Measurements from ENCODE around the gene OR51B6.

OR51B6 gene

GRCh38 chr11:5368502-5369043 is 17.3 kb downstream of the OR51B6 start:
- H3K27ac ChIP-seq (replicated peaks; ENCODE audit: low read length), result no peak overlapping the region
- no peaks in the 10 kb centered on the region for H3K9me3 ChIP-seq (replicated peaks in 1 of 2; ENCODE audit: control insufficient read depth in 2 of 2, insufficient read depth in 1 of 2, low read depth in 1 of 2, low read length in 2 of 2)
- no peak overlapping the region for H3K4ac ChIP-seq (ENCODE audit: low read length)
- no peak overlapping the region for H3K4me2 ChIP-seq (ENCODE audit: insufficient read depth, low read length, poor library complexity, severe bottlenecking)
- H4K91ac ChIP-seq (ENCODE audit: low read depth, low read length, poor library complexity), result no peak overlapping the region
- H3K18ac ChIP-seq (ENCODE audit: low read length), result no peak overlapping the region
- no peaks in the 10 kb centered on the region for H3K79me1 ChIP-seq (ENCODE audit: low read depth, low read length)
- H3K14ac ChIP-seq (ENCODE audit: low read length), result no peak overlapping the region
- H4K8ac ChIP-seq (ENCODE audit: low read depth, low read length), result no peak overlapping the region
- H3K36me3 ChIP-seq (replicated peaks in 1 of 2; ENCODE audit: control insufficient read depth in 2 of 2, insufficient read depth in 2 of 2, low read length in 2 of 2), result no peaks in the 10 kb centered on the region
- no peak overlapping the region for H2BK15ac ChIP-seq (ENCODE audit: low read length)
- no peak overlapping the region for H3K4me3 ChIP-seq (ENCODE audit: low read length in 2 of 2)
- no peak for DNase-seq (ENCODE audit: low spot score)
- WGBS, 2 donors (ENCODE audit: extremely low coverage in 2 of 2, insufficient read length in 2 of 2, insufficient replicate concordance in 1 of 2), result no CpG with 5 or more reads among the region's 3 CpGs
- H2AK5ac ChIP-seq (ENCODE audit: low read depth, low read length), result no peak overlapping the region
- no peak overlapping the region for H3K9ac ChIP-seq (ENCODE audit: low read depth, low read length, poor library complexity)
- no peaks in the 10 kb centered on the region for H3K4me1 ChIP-seq (ENCODE audit: control insufficient read depth in 2 of 2, insufficient read depth in 1 of 2, low read depth in 1 of 2, low read length in 2 of 2)
- no peak overlapping the region for H2BK5ac ChIP-seq (ENCODE audit: low read length)
- H2AFZ ChIP-seq (ENCODE audit: low read length), result no peak overlapping the region
- H2BK12ac ChIP-seq (ENCODE audit: low read length), result no peak overlapping the region
- no peak overlapping the region for H2BK120ac ChIP-seq (ENCODE audit: low read depth, low read length)
- no peak overlapping the region for H3K23ac ChIP-seq (ENCODE audit: low read depth, low read length, poor library complexity)
- H3K27me3 ChIP-seq (ENCODE audit: control insufficient read depth in 3 of 3, insufficient read depth in 3 of 3, low read depth in 1 of 3, low read length in 3 of 3), result no peaks in the 10 kb centered on the region

GRCh38 chr11:5369789-5370188 is 18.5 kb downstream of the OR51B6 start:
- Histone ChIP-seq H4K8ac (ENCODE audit: low read depth, low read length) (no peak overlapping the region), H3K4me3 (ENCODE audit: low read length in 2 of 2) (no peak overlapping the region), H3K4ac (ENCODE audit: low read length) (no peak overlapping the region), H3K27me3 (ENCODE audit: control insufficient read depth in 3 of 3, insufficient read depth in 3 of 3, low read depth in 1 of 3, low read length in 3 of 3) (no peaks in the 10 kb centered on the region), H3K9me3 (replicated peaks in 1 of 2; ENCODE audit: control insufficient read depth in 2 of 2, insufficient read depth in 1 of 2, low read depth in 1 of 2, low read length in 2 of 2) (no peaks in the 10 kb centered on the region), H2BK12ac (ENCODE audit: low read length) (no peak overlapping the region), H2BK5ac (ENCODE audit: low read length) (no peak overlapping the region), H3K14ac (ENCODE audit: low read length) (no peak overlapping the region), H3K23ac (ENCODE audit: low read depth, low read length, poor library complexity) (no peak overlapping the region), H4K91ac (ENCODE audit: low read depth, low read length, poor library complexity) (no peak overlapping the region), H3K36me3 (replicated peaks in 1 of 2; ENCODE audit: control insufficient read depth in 2 of 2, insufficient read depth in 2 of 2, low read length in 2 of 2) (no peaks in the 10 kb centered on the region), H3K18ac (ENCODE audit: low read length) (no peak overlapping the region), H2AK5ac (ENCODE audit: low read depth, low read length) (no peak overlapping the region), H3K4me2 (ENCODE audit: insufficient read depth, low read length, poor library complexity, severe bottlenecking) (no peak overlapping the region), H2BK15ac (ENCODE audit: low read length) (no peak overlapping the region), H3K4me1 (ENCODE audit: control insufficient read depth in 2 of 2, insufficient read depth in 1 of 2, low read depth in 1 of 2, low read length in 2 of 2) (no peaks in the 10 kb centered on the region), H2BK120ac (ENCODE audit: low read depth, low read length) (no peak overlapping the region), H3K27ac (replicated peaks; ENCODE audit: low read length) (no peak overlapping the region), H3K79me1 (ENCODE audit: low read depth, low read length) (no peaks in the 10 kb centered on the region), H3K9ac (ENCODE audit: low read depth, low read length, poor library complexity) (no peak overlapping the region), H2AFZ (ENCODE audit: low read length) (no peak overlapping the region)
- DNase-seq (ENCODE audit: low spot score), result no peak

GRCh38 chr11:5380740-5381342 is 29.5 kb downstream of the OR51B6 start:
- no peak overlapping the region for H2BK12ac ChIP-seq (ENCODE audit: low read length)
- H3K36me3 ChIP-seq (replicated peaks in 1 of 2; ENCODE audit: control insufficient read depth in 2 of 2, insufficient read depth in 2 of 2, low read length in 2 of 2), result no peaks in the 10 kb centered on the region
- H2AFZ ChIP-seq (ENCODE audit: low read length), result no peak overlapping the region
- H4K8ac ChIP-seq (ENCODE audit: low read depth, low read length), result no peak overlapping the region
- H3K14ac ChIP-seq (ENCODE audit: low read length), result no peak overlapping the region
- H3K4me1 ChIP-seq (ENCODE audit: control insufficient read depth in 2 of 2, insufficient read depth in 1 of 2, low read depth in 1 of 2, low read length in 2 of 2), result peaks cover 0 to 2% of the 10 kb centered on the region in 2 donors
- no peak overlapping the region for H2AK5ac ChIP-seq (ENCODE audit: low read depth, low read length)
- no peak overlapping the region for H3K4me3 ChIP-seq (ENCODE audit: low read length in 2 of 2)
- no peak overlapping the region for H3K4me2 ChIP-seq (ENCODE audit: insufficient read depth, low read length, poor library complexity, severe bottlenecking)
- no peak overlapping the region for H2BK5ac ChIP-seq (ENCODE audit: low read length)
- H3K27me3 ChIP-seq (ENCODE audit: control insufficient read depth in 3 of 3, insufficient read depth in 3 of 3, low read depth in 1 of 3, low read length in 3 of 3), result no peaks in the 10 kb centered on the region
- H3K9me3 ChIP-seq (replicated peaks in 1 of 2; ENCODE audit: control insufficient read depth in 2 of 2, insufficient read depth in 1 of 2, low read depth in 1 of 2, low read length in 2 of 2), result no peaks in the 10 kb centered on the region
- H2BK120ac ChIP-seq (ENCODE audit: low read depth, low read length), result no peak overlapping the region
- no peak overlapping the region for H2BK15ac ChIP-seq (ENCODE audit: low read length)
- no peaks in the 10 kb centered on the region for H3K79me1 ChIP-seq (ENCODE audit: low read depth, low read length)
- H3K4ac ChIP-seq (ENCODE audit: low read length), result no peak overlapping the region
- WGBS, 2 donors (ENCODE audit: extremely low coverage in 2 of 2, insufficient read length in 2 of 2, insufficient replicate concordance in 1 of 2), result no CpG with 5 or more reads among the region's 4 CpGs
- DNase-seq (ENCODE audit: low spot score), result peak; percentile 58
- H3K23ac ChIP-seq (ENCODE audit: low read depth, low read length, poor library complexity), result no peak overlapping the region
- H4K91ac ChIP-seq (ENCODE audit: low read depth, low read length, poor library complexity), result no peak overlapping the region
- no peak overlapping the region for H3K27ac ChIP-seq (replicated peaks; ENCODE audit: low read length)
- no peak overlapping the region for H3K18ac ChIP-seq (ENCODE audit: low read length)
- H3K9ac ChIP-seq (ENCODE audit: low read depth, low read length, poor library complexity), result no peak overlapping the region

- Histone ChIP-seq H2BK12ac (ENCODE audit: low read length) (no peak within 1 kb of the TSS), H3K14ac (ENCODE audit: low read length) (no peak within 1 kb of the TSS), H2BK120ac (ENCODE audit: low read depth, low read length) (no peak within 1 kb of the TSS), H3K27ac (replicated peaks; ENCODE audit: low read length) (no peak within 1 kb of the TSS), H3K18ac (ENCODE audit: low read length) (peak within 1 kb of the TSS; percentile 1), H2AK5ac (ENCODE audit: low read depth, low read length) (no peak within 1 kb of the TSS), H3K4me1 (ENCODE audit: control insufficient read depth in 2 of 2, insufficient read depth in 1 of 2, low read depth in 1 of 2, low read length in 2 of 2) (peaks cover 0 to 2% of the 10 kb centered on the region in 2 donors), H3K4ac (ENCODE audit: low read length) (no peak within 1 kb of the TSS), H3K36me3 (replicated peaks in 1 of 2; ENCODE audit: control insufficient read depth in 2 of 2, insufficient read depth in 2 of 2, low read length in 2 of 2) (no peaks in the 10 kb centered on the region), H4K91ac (ENCODE audit: low read depth, low read length, poor library complexity) (no peak within 1 kb of the TSS), H3K4me2 (ENCODE audit: insufficient read depth, low read length, poor library complexity, severe bottlenecking) (no peak within 1 kb of the TSS), H3K79me1 (ENCODE audit: low read depth, low read length) (no peaks in the 10 kb centered on the region), H3K9ac (ENCODE audit: low read depth, low read length, poor library complexity) (no peak within 1 kb of the TSS), H4K8ac (ENCODE audit: low read depth, low read length) (no peak within 1 kb of the TSS), H3K4me3 (ENCODE audit: low read length in 2 of 2) (no peak within 1 kb of the TSS), H2BK5ac (ENCODE audit: low read length) (no peak within 1 kb of the TSS), H3K23ac (ENCODE audit: low read depth, low read length, poor library complexity) (no peak within 1 kb of the TSS), H2AFZ (ENCODE audit: low read length) (no peak within 1 kb of the TSS), H2BK15ac (ENCODE audit: low read length) (no peak within 1 kb of the TSS), H3K9me3 (replicated peaks in 1 of 2; ENCODE audit: control insufficient read depth in 2 of 2, insufficient read depth in 1 of 2, low read depth in 1 of 2, low read length in 2 of 2) (no peaks in the 10 kb centered on the region), H3K27me3 (ENCODE audit: control insufficient read depth in 3 of 3, insufficient read depth in 3 of 3, low read depth in 1 of 3, low read length in 3 of 3) (no peaks in the 10 kb centered on the region)
- DNase-seq (ENCODE audit: low spot score), result no peak
- no CpG with 5 or more reads among the region's 1 CpG for WGBS, 2 donors (ENCODE audit: extremely low coverage in 2 of 2, insufficient read length in 2 of 2, insufficient replicate concordance in 1 of 2)
These were observed 32.3 kb downstream of the OR51B6 start, which contains the start of gene OR51M1 for GRCh38 chr11:5383576-5383975. TSS of gene OR51M1 (plus strand) at chr11:5383812. CDS start at chr11:5389399, 5,587 bp downstream.
